GM12874 (cell line): ENCODE measurements around the gene SMARCB1.

Experiments used
- TF ChIP-seq, protein P1 (sequence below): IDR thresholded peaks from 2 replicates; pipeline ENCODE4 v1.5.1; 2011; ENCODE audit warnings: low read depth, mild to moderate bottlenecking, control low read depth, low read length, moderate library complexity; ENCODE audit not compliant: insufficient read depth

SMARCB1 gene

DNA sequence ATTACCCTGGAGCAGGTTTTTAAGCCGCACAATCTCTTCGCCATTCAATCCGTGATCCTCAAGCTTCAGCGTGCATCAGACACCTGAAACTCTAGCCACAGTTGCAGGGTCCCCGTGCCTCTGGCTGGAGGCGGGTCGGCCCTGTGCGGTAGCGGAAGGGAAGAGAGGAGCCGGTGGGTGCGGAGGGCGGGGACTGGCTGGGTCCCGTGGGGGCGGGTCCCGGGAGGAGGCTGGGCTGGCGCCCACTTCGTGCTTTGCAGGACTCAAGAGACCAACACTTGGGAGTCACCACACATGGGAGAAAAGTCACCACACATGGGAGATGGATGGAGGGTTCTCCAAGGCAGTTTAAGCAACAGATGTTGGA is 23.2 kb upstream of the SMARCB1 start:
- TF ChIP-seq, protein P1, sequence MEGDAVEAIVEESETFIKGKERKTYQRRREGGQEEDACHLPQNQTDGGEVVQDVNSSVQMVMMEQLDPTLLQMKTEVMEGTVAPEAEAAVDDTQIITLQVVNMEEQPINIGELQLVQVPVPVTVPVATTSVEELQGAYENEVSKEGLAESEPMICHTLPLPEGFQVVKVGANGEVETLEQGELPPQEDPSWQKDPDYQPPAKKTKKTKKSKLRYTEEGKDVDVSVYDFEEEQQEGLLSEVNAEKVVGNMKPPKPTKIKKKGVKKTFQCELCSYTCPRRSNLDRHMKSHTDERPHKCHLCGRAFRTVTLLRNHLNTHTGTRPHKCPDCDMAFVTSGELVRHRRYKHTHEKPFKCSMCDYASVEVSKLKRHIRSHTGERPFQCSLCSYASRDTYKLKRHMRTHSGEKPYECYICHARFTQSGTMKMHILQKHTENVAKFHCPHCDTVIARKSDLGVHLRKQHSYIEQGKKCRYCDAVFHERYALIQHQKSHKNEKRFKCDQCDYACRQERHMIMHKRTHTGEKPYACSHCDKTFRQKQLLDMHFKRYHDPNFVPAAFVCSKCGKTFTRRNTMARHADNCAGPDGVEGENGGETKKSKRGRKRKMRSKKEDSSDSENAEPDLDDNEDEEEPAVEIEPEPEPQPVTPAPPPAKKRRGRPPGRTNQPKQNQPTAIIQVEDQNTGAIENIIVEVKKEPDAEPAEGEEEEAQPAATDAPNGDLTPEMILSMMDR, result no peak

DNA sequence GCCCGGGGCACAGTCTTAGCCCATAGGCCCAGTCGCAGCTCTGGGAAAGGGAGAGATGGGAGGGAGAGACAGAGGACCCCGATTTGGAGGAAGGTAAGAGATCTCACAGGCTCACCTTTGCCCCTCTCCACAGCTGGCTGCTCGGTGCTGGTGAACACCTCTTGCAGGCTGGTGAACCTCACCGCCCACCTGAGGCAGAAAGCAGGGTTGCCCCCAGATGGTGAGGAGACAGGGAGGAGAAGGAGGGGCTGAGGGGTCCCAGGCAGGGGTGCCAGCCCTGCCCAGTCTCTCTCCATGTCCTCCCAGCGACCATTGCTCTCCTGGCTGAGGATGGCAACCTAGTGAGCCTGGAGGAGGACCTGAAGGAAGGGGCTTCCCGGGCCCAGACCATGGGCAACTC is 22.8 kb upstream of the SMARCB1 start:
- TF ChIP-seq, protein P1, result no peak

DNA sequence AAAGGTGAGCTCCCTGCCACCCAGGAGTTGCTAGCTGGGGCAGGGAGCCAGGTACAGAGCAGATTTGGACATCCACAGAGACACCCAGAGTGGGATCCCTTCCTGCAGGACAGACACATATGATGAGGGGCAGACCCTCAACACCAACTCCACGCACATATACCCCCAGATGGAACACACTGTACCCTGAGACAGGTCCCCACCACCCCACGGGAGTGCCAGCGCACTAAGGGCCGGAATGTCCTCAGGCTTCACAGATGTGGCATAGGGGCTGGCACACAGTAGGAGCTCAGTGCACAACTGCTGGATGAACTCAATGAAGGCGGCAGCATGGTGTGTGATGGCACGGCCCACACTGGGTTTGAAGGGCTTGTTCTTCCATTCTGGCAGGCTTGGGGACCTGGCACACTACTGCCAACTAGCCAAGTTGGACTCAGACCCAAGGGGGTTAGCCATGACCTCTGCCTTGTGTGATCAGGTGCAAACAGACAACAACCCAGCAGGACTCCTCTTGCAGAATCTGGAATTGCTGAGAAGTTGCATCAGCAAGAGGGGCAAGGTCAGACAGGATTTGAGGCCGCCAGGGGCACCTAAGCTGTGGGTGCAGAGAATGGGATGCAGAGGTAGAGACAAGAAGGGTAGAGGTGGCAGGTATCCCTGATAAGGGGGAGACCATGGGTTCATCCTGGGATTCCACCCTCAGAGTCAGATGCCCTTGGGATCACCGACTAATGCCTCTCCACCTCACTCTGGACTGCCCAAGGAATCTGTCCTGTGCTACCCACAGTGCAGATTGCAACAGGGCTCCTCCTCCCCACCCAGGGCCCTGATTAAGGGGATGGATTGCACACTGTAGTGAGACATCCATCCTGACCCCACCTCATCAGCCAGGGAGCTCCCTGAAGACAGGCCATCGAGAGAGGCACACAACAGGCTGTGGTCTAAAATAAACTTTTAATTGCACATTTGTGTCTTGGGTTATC is 21.6 kb upstream of the SMARCB1 start:
- TF ChIP-seq, protein P1, result no peak

DNA sequence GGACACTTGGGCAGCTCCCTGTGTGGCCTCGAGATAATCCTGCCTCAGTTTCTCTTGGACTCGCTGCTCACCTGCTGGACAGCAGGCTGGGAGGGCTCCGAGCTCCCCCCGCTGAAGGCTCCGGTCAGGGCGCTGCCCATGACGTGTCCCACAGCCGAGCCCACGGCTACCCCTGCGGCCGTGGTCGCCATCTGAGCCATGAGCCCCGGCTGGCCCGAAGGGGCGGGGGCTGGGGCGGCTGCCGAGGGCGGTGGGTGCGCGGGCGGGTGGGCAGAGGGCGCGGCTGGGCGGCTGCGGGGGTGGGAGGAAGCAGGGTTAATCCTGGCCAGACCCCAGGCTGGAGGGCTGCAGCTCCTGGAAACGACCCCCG is 19.5 kb upstream of the SMARCB1 start:
- TF ChIP-seq, protein P1, result no peak

DNA sequence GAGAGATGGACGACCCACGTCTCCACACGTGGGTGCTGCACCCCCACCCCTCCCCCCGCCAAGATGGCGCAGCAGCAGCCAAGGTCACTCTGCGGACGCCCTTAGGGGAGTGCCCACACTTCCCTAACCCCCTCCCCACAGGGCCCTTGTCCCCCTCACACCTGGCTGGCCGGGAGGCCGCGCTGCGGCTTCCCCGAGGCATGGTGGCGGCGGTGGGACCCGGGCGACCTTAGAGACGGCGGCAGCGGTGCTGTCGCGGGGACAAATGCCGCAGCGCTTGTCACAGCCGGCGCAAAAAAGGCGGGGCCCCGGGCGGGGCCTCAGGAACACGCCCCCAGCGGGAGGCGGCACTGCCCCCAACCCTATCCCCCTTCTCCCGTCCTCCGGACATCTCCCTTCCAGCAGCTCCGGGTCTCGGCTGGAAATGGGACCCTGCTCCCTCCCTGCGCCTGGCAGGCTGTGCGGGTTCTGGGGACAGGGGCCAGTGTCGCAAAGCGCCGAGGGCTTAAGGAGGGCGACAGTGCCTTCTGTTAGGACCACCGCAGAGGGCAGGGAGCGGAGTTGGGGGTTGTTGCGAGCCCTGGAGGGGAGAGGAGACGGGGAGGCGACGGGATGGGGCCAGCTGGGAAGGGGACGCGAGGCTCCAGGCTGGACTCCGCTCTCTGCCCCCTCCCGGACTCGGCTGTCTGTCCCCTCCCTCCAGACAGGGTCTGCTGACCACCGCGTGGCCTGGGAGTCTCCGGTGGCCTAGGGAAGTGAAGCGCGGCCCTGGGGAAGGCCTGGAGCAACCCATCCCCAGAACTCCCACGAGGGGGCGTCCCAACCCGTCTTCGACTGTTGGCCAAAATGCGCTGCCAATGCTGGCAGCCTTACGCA is 18.9 kb upstream of the SMARCB1 start, which contains the start of gene CHCHD10:
Gene CHCHD10 (minus strand): TSS at position 300 of the 876 bp plus-strand sequence. CDS start 98 bp downstream, at position 202.
- TF ChIP-seq, protein P1, result peak; percentile 89

DNA sequence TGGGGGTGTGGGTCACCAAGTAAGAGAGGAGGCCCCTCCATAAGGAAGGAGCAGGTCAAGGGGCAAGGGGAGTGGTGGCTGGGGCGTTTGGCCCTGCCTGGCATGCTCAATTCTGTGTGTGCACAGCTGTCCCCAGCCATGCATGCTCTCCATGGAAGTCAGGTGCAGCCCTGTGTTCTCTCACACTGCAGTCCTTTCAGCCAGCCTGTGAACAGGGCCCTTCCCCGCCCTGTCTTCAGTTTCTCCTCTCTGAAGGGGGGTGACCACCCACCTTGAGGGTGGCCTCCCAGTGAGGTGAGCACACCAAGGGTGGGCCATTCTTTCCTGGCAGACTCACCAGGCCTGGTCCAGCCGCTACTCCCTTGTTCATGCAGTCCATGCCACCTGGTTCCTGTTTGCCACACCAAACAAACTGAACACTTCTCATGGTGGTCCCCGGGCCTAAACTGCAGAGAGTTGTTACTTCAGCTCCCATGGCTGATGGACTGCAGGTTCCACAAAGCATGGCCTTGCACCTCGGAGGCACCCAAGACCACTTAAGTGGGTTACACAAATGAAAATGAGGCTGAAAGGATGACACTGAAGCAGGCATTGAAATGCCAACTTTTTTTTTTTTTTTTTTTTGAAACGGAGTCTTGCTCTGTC is 17.3 kb upstream of the SMARCB1 start:
- TF ChIP-seq, protein P1, result no peak

DNA sequence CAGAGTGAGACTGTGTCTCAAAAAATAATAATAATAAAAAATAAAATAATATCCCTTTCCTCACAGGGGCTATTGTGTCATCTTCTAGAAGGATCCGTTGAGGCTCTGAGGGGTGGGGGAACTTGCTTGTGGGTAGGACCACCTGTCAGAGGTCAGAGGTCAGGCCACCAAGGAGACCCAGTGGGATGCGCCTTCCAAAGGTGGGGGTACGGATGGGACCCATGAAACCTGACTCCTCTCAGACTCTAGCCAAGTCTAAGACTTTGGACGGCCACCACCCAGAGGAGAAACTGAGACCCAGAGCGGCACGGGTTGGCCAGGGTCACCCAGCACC is 14.5 kb upstream of the SMARCB1 start:
- TF ChIP-seq, protein P1, result no peak
